GM18909 (cell line): Measurements from ENCODE around the gene HIBCH.
"Not testable (repeated sequence)": the region's sequence is repeated elsewhere in the genome, so short reads cannot be mapped to it uniquely, and the experiment has no call there.

Source experiments
- ATAC-seq: cut with Tn5 transposase; IDR thresholded peaks from one replicate; pipeline ENCODE4 v1.9.1; 2021; ENCODE audit warnings: mild to moderate bottlenecking; ENCODE audit not compliant: unreplicated experiment, poor library complexity

Gene HIBCH

GRCh38 chr2:190319555-190320498, at the start of gene HIBCH:
Gene HIBCH (minus strand): TSS chr2:190319826. CDS start chr2:190319750, 76 bp downstream.
- peak; percentile 94 for ATAC-seq

- no peak for ATAC-seq
Observed at GRCh38 chr2:190367091-190367490, 47.5 kb upstream of the HIBCH start.

- ATAC-seq, result no peak
Observed at GRCh38 chr2:190366248-190366753, 46.7 kb upstream of the HIBCH start.

- no peak for ATAC-seq
Observed at GRCh38 chr2:190365499-190366204, 46.0 kb upstream of the HIBCH start.

- ATAC-seq, result no peak
Observed at GRCh38 chr2:190362894-190363293, 43.3 kb upstream of the HIBCH start.

- no peak for ATAC-seq
Observed at GRCh38 chr2:190361572-190361971, 41.9 kb upstream of the HIBCH start.

GRCh38 chr2:190360965-190361364, 41.3 kb upstream of the HIBCH start:
- ATAC-seq, result no peak

GRCh38 chr2:190360561-190360960, 40.9 kb upstream of the HIBCH start:
- no peak for ATAC-seq

- not testable (repeated sequence) for ATAC-seq
Observed at GRCh38 chr2:190358655-190359448, 39.2 kb upstream of the HIBCH start.

GRCh38 chr2:190357600-190357999, 38.0 kb upstream of the HIBCH start:
- ATAC-seq, result no peak

GRCh38 chr2:190355968-190356644, 36.5 kb upstream of the HIBCH start:
- ATAC-seq, result no peak

GRCh38 chr2:190354003-190354690, 34.5 kb upstream of the HIBCH start:
- ATAC-seq, result no peak

- no peak for ATAC-seq
Observed at GRCh38 chr2:190353537-190353899, 33.9 kb upstream of the HIBCH start.

- no peak for ATAC-seq
Observed at GRCh38 chr2:190352668-190353536, 33.3 kb upstream of the HIBCH start.

GRCh38 chr2:190351955-190352354, 32.3 kb upstream of the HIBCH start:
- ATAC-seq, result no peak

GRCh38 chr2:190350371-190350770, 30.7 kb upstream of the HIBCH start:
- no peak for ATAC-seq

GRCh38 chr2:190344276-190344827, 24.7 kb upstream of the HIBCH start:
- ATAC-seq, result peak; percentile 77
